Measurements from ENCODE around the gene GOLGB1.
"Not testable (repeated sequence)": the region's sequence is repeated elsewhere in the genome, so short reads cannot be mapped to it uniquely, and the experiment has no call there.

GOLGB1 gene, protein sequence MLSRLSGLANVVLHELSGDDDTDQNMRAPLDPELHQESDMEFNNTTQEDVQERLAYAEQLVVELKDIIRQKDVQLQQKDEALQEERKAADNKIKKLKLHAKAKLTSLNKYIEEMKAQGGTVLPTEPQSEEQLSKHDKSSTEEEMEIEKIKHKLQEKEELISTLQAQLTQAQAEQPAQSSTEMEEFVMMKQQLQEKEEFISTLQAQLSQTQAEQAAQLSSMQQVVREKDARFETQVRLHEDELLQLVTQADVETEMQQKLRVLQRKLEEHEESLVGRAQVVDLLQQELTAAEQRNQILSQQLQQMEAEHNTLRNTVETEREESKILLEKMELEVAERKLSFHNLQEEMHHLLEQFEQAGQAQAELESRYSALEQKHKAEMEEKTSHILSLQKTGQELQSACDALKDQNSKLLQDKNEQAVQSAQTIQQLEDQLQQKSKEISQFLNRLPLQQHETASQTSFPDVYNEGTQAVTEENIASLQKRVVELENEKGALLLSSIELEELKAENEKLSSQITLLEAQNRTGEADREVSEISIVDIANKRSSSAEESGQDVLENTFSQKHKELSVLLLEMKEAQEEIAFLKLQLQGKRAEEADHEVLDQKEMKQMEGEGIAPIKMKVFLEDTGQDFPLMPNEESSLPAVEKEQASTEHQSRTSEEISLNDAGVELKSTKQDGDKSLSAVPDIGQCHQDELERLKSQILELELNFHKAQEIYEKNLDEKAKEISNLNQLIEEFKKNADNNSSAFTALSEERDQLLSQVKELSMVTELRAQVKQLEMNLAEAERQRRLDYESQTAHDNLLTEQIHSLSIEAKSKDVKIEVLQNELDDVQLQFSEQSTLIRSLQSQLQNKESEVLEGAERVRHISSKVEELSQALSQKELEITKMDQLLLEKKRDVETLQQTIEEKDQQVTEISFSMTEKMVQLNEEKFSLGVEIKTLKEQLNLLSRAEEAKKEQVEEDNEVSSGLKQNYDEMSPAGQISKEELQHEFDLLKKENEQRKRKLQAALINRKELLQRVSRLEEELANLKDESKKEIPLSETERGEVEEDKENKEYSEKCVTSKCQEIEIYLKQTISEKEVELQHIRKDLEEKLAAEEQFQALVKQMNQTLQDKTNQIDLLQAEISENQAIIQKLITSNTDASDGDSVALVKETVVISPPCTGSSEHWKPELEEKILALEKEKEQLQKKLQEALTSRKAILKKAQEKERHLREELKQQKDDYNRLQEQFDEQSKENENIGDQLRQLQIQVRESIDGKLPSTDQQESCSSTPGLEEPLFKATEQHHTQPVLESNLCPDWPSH (N-terminal part only)

GRCh38 chr3:121749276-121750086, at the start of gene GOLGB1:
TSS of gene GOLGB1 (minus strand) at chr3:121749741. CDS start at chr3:121730971, 18,770 bp downstream.
- DNase-seq, result peak; percentile 97

GRCh38 chr3:121796970-121797369, 47.4 kb upstream of the GOLGB1 start:
- no peak for DNase-seq

DNA sequence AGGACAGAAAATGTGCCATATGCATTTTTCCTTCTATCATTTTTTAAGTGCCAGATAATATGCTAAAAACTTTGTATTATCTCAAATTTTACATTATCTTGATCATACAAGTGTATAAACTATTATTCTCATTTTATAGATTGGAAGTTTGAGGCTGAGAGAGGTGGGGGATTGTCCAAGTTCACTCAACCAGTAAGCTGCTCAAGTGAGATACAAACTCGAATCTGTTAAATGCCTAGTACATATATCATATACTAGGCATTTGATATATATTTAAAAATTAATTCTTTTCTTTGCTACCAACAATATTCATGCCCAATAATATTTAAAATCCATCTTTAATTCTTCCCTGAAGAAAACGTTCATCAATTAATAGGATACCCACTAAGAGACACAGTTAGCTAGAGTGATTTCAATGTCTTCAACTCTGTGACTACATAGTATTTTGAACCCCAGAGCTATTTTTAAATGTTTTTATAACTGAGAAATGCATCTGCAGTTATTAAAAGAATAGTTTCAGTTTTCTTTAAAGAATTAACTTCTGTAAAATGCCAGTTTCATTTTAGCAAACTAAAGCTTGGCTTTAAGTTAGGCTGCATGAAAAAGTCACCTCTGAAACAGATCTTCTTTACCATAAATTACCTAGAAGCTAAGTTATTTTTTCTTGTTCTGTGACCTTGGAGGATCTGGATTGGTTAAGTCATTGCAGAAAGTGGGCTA, 44.9 kb upstream of the GOLGB1 start:
- DNase-seq, result no peak

- DNase-seq, result no peak
These were observed 43.5 kb upstream of the GOLGB1 start for GRCh38 chr3:121793078-121793477.

DNA sequence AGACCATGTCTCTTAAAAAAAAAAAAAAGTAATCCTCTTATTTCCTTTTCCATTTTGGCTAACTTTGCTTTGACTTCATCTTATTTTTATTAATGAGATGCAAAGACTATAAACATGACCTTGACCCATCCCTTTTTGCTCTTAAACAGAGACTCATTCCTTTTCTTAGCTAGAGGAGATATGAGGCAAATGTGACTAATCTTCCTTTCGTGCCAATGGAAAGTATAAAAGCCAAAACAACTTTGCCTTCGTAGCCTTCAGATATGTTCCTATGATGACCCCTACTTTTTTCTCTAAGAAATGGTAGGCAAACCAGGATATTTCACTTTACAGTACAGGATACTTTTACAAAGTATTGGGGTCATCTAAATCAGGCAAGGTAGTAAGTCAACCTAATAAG, 36.9 kb upstream of the GOLGB1 start:
- no peak for DNase-seq

DNA sequence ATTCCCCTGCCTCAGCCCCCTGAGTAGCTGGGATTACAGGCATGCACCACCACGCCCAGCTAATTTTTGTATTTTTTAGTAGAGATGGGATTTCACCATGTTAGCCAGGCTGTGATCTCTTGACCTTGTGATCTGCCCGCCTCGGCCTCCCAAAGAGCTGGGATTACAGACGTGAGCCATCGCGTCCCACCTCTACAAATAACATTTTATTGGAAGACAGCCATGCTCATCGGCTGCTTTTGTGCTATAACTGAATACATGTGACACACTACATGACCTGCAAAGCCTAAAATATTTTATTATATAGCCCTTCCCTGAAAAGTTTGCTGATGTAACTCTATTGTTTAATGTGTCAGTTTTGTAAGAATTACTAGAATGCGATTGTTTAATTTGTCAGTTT, 33.2 kb upstream of the GOLGB1 start:
- not testable (repeated sequence) for DNase-seq

- DNase-seq, result no peak
These were observed 32.1 kb upstream of the GOLGB1 start for GRCh38 chr3:121781611-121782010.

DNA sequence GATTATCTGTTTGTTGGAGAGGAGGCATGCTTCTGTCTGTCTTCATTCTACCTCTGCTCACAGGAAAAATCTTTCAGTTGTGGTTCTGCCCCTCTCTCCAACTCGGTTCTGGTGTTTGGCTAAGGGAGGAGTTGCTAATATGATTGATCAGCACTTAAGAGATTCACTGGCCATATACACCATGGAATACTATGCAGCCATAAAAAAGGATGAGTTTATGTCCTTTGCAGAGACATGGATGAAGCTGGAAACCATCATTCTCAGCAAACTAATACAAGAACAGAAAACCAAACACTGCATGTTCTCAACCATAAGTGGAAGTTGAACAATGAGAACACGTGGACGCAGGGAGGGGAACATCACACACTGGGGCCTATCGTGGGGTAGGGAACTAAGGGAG, 25.6 kb upstream of the GOLGB1 start:
- DNase-seq, result not testable (repeated sequence)

DNA sequence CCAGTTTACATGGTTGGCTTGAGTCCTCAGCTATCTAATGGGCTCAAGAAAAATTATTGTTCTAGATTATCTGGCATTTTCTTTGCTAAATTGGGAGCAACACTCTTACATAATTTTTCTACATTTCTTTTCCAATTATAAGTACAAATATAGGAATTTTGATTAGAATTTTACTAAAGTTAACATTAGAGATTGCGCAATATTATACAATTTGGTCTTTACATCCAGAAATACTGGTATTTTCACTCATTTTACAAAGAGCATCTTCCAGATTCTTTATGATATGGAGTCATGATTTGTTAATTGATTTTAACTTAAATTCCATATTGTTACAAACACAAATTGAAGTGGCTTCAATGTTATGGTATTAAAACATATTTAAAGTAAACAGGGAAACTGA, 19.7 kb upstream of the GOLGB1 start:
- no peak for DNase-seq

DNA sequence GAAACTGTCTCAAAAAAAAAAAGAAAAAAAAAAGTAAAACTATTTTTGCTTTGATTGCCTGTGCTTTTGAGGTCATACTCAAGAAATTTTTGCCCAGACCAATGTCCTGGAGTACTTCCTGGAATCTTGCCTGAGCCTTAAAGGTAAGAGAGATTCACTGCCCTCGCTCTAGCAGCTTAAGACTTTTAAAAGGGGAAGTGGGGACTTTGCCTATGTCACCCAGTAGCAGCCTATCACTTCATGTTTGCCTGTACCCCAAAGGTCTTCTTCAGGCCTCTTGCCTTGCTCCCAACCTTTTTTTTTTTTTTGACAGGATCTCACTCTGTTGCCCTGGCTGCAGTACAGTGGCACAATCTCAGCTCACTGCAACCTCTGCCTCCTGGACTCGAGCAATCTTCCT, 18.9 kb upstream of the GOLGB1 start:
- no peak for DNase-seq

DNA sequence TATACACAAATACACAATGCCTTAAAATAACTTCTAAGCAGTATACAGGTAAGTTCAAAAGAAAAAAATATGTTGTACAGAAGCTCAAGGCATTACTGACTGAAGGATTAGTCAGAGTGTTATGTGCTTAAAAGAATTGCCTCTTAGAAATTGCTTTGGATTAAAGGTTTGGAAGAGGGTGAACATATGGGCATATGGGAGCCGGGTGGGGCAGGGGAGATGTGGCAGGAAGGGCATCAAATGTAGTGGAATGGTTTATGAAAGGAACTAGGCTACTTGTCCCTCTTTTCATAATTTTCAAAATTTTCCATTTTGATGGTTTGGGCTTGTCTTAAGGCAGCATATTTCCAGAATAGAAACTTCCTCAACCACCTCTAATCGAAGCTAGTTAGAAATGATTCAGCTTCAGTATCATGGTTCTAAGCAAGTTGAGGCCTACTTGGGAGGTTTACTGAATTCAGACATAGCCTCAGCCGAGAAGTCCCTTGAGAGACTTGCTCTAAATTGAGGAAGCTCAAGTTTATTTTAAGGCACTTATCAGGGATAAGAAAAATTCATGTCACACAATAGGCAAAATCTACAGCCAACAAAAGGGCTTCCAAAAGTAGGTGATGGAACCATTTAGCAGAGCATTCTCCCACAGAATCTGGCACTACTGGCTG, 10.1 kb upstream of the GOLGB1 start:
- DNase-seq, result no peak

- DNase-seq, result no peak
These were observed 9.3 kb upstream of the GOLGB1 start for GRCh38 chr3:121758727-121759450.

DNA sequence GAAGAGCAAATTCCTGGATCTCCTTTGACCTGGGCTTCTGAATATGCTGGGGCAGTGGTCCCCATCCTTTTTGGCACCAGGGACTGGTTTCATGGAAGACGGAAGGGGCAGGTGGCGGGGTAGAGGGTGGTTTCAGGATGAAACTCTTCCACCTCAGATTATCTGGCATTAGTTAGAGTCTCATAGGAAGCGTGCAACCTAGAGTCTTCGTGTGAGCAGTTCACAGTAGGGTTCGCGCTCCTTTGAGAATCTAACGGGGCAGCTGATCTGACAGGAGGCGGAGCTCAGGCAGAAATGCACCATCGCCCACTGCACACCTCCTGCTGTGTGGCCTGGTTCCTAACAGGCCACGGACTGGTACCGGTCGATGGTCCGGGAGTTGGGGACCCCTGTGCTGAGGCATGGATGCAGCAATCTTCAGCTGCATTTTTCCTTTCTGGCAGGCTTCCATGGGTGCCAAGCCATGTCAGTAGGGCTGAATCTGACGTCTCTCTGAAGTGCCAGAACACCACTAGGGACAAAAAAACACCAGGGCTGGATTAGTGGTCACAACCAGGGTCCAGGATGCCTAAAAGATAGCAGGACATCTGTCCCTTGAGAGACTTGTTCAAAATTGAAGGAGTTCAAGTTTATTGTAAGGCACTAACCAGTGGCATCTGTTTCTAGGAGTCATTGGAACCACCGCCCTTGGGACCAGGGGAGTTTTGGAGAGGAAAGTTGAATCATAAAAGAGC, 8.4 kb upstream of the GOLGB1 start:
- no peak for DNase-seq

DNA sequence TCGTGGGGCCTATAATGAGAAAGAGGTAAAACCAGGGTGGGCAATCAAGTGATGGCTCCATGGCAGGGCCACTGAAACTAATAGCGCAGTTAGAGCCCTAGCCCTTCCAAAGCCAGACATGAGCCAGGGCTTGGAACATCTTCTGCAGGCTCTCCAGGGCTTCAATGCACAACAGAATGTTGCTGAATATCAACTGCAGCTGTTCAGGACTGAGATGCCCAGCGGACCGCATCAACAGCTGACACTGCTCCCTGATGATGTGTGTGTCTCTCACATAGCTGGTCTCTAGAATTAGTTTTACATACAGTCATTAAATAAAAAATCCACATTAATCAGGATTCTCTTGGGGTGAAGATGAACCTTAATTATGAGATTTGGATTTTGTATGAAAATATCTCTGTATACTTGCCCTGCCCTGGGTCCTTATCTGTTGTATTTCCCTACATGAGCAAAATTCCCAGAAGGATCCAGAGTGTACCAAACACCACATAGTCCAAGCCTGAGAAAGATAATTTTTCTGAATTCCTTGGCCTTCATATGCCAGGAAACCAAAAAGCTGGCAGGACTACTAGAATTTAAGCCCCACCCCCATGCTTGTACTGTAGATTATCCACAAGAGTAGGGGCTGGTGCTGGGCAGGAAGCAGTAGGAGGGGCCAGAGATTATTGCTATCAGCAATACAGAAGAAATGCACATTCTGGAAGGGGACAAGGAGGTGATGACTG, 7.7 kb upstream of the GOLGB1 start:
- DNase-seq, result no peak

DNA sequence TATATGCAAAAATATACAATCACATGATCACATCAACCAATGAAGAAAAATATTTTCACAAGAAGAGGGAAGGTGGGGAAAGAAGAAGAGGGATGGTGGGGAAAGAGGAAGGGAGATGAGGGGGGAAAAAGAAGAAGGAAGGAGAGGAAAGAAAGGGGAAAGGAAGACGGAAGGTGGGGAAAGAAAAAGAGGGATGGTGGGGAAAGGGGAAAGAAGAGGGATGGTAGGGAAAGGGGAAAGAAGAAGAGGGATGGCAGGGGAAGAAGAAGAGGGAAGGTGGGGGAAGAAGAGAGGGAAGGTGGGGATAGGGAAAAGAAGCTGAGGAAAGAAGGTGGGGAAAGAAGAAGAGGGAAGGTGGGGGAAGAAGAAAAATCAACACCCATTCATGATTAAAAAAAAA, 3.2 kb upstream of the GOLGB1 start:
- no peak for DNase-seq

DNA sequence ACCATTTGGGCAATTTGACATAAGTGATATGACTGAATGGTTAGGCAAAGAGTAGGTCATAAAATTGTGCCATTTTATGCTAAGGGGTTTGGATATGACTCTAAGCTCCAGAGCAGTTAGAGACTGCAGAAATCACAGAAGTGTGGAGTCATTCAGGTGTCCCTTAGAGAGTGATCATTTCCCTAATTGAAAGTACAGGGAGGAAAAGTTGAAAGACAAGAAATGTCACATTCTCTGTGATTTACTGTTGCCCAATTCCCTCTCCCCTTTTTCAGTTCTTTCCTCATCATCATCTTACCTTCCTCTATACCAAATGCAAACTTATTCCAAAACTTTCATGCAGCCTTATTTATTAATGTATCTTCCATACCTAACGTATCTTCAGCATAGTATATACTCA, 2.7 kb upstream of the GOLGB1 start:
- DNase-seq, result no peak

- DNase-seq, result no peak
These were observed 510 bp upstream of the GOLGB1 start for GRCh38 chr3:121750087-121750415.

DNA sequence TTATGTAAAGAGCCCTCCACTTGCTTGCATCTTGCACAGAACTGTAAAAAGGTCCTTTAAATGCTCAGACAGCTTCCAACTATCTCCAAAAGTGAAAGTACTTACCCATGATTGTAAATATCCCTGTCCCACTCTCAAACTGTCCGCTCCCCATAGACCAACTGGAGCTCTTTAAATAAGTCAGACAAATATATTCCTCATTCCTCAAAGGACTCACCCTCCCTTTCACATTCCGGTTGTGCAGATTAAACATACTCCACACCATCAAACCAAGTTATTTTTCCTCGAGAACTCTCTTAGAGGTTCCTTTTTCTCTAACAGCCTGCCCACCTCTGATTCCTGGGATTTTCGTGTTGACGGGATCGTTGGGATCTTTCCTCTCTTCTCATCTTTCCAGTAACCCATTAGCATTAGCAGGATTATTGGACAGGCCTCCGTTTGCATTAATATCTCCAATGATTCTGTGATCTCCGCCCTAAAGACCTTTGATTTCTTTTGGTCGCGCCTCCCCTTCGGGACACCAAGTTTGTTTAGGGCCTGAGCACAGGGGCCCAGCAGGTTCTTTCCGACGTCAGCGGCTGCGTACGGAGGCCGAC, 763 bp downstream of the GOLGB1 start:
- no peak for DNase-seq

DNA sequence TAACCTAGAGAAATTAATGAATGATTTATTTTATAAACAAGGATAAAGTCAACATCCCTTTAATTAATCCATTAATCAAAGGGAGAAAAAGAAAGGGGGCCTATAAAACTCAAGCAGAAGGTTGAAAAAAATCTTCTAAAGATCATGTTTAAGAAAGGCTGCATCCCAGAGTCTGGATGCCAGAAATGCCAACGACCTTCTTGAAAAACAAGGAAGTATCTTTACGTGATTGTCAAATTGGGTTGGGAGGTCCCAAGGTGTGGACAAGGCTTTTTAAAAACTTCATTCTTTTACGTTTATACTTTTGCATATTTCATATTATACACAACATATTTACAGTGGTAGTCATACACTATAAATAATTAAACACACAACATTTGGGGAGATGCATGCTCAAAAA, 1.6 kb downstream of the GOLGB1 start:
- no peak for DNase-seq
